GM12874 (cell line): Measurements from ENCODE around the gene EGFL8.

ENCODE experiments used
- CTCF ChIP-seq: IDR thresholded peaks from 2 replicates; pipeline ENCODE4 v1.5.1; 2011; ENCODE audit warnings: low read depth, mild to moderate bottlenecking, control low read depth, low read length, moderate library complexity; ENCODE audit not compliant: insufficient read depth

The EGFL8 gene

DNA sequence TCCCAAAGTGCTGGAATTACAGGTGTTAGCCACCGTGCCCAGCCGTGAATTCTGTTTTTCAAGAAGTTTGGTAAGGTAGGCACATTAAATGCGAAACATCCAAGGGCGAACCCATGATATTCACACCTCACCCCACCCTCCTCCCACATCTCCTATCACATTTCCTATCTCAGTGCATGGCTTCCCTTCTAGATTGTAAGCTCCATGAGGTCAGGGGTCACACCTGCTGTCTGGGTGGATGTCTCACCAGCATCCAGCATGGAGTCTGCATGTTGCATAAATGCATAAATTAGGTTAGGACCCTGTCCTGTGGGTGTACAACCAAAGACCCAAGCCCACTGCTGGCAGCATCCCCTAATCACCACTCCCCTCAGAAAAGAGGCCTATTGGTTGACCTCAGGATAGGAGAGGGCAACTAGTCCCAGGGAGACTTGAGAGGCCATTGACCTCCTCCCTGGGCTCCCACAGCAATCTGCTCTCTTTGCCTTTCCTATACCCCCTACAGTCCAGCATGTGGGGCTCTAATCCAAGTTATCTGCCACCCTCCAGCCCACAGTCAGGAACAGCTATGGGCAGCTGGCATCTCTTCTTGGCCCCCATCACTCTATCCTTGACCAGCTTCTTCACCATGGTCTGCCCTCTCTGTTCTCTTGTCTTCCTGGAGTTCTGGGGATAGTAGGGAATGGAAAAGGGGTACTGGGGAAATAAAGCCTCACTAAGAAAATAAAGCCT is 16.8 kb upstream of the EGFL8 start:
- no peak for TF ChIP-seq CTCF

- no peak for TF ChIP-seq CTCF
Measured at GRCh38 chr6:32148289-32149091, 15.9 kb upstream of the EGFL8 start.

GRCh38 chr6:32149092-32149755 is 15.2 kb upstream of the EGFL8 start:
- TF ChIP-seq CTCF, result no peak

DNA sequence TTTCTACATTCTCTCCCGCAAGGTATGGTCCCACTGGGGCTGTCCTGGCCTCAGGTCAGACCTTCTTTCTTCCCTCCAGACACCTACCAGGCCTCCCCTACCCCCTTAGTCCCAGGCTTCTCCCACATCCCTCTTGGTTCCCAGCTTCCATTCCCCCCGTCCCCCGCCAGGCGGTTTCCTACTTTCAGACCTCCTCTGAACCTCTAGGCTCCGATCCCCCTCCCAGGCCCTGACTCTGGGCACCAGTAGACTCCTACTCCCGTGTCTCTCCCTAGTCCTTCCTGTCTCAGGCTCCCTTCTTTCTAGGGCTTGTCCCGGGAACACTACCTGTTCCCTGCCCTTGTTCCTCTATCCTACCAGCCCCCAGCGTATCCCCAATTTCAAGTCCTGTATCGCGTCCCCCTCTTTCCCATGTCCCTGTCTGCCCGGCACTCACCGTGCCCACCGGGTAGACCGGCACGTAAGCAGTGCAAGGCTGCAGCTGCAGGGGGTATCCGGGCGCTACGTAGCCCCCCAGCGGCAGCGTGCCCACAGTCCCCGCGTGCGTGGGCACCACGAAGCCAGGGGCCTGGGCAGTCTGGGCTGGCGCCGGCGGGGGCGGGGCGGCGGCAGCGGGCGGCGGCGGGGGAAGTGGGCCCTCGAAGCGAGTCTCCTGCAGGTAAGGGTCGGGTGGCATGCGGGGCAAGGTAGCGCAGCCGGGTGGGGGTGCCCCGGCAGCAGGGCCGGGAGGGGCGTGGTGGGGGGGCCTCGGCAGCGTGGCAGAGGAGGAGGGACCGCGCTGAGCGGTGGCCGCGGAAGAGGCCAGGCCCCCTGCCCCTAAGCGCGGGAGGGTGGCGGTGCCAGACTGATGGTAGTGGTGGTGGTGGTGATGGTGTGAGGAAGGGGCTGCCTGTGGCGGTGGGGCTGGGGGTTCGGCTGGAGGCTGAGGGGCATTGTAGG is 14.2 kb upstream of the EGFL8 start:
- no peak for TF ChIP-seq CTCF

DNA sequence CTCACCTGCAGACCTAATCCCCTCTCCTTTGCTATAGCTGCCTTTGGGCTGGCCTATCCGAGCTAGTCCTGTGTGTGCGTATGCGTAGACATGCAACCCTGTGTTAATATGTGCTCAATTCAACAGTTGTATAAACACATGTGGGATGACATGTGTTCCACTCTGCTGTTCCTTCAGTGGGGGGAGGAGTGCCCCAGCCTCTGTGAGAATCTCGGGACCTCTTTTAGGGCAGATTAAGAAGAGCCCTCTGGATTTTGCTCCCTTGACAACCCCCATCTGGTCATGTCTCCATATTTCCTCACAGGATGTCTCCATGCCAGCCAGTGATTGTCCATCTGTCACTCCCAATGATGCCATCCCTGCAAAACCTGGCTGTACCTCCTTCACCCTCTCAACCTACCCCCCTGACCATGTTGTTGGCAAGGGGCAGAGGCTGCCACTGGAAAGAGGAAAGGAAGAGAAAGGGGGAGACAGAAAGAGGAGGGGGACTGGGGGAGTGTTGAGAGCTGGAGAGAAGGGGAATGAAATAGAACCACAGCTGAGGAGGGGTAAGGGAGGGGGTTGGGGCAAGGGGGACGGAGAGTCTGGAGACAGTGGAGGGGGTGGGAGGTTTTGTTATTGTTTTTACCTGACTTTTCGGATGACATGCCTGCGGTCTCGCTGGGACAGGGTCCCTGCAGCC is 13.1 kb upstream of the EGFL8 start:
- no peak for TF ChIP-seq CTCF

DNA sequence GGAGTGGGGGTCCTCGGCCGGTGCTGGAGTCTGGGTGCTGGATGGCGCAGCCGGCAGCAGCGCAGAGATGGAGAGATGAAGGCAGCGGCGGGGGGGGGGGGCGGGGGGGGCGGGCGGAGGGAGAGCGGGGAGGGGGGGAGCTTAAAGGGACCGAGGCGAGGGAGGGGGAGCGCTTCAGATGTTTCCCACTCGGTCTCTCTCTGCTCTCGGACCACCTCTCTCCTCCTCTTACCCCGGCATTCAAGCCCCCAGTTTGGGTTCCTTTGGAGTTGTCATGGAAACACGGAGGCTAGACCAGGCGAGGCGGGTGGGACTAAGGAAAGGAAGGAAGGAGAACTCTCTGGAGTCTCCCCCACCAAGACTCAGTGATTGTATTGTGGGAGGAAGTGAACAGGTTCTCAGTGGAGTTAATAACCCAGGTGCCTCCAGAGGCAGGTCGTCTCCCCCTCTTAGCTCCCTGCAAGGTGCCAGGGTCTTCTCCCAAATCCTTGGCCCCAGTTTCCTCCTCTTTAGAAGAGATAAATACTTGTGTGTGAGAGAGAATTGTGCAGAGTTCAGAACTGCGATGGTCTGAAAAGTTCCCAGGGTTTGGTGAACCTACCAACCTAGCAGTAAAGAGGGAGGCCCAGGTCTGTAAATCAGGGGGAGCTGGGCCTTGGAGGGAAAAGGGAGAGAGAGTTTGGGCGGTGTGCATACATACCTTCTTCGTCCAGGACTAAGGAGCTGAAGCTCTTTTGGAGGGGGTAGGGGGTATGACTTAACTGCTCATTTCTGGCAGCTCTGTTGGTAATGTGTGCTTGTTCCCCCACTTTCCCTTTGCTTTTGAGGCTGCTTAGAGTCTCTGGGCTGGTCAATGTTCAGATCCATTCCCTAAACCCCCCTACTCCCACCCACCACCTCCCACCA is 12.3 kb upstream of the EGFL8 start, which contains the start of gene PRRT1:
TSS of gene PRRT1 (minus strand) at position 77 of the 906 bp plus-strand sequence. CDS start 112 bp downstream, outside the sequence.
- no peak for TF ChIP-seq CTCF
